ENCODE results near the gene RAD9A.
A peak's percentile ranks its signal among the peaks of the same experiment; 100 is the strongest.

The RAD9A gene

DNA sequence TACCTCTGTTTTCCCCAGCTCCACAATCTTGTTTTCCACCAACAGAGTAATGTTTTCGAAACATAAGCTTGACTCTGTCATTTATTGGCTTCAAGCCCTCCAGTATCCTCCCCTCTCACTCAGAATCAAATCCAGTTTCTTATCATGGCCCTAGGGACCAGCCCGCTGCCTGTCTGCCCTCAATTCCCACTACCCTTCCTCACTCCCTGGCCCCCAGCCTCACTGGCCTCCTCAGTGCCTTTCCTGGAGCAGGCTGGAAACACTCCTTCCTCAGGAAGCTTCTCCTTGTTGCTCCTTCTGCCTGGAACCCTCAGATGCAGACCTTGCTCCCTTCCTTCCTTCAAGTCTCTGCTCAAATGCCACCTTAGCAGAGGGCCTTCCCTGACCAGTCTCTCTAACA lies 42.3 kb upstream of the RAD9A start:
- H3K4me3 ChIP-seq (ENCODE audit: low read depth, low read length), result no peak overlapping the region
- TF ChIP-seq, protein P1, sequence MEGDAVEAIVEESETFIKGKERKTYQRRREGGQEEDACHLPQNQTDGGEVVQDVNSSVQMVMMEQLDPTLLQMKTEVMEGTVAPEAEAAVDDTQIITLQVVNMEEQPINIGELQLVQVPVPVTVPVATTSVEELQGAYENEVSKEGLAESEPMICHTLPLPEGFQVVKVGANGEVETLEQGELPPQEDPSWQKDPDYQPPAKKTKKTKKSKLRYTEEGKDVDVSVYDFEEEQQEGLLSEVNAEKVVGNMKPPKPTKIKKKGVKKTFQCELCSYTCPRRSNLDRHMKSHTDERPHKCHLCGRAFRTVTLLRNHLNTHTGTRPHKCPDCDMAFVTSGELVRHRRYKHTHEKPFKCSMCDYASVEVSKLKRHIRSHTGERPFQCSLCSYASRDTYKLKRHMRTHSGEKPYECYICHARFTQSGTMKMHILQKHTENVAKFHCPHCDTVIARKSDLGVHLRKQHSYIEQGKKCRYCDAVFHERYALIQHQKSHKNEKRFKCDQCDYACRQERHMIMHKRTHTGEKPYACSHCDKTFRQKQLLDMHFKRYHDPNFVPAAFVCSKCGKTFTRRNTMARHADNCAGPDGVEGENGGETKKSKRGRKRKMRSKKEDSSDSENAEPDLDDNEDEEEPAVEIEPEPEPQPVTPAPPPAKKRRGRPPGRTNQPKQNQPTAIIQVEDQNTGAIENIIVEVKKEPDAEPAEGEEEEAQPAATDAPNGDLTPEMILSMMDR (IDR thresholded peaks at IDR 0.05; ENCODE audit: control insufficient read depth, extremely low read depth, insufficient read depth), result no peak
- DNase-seq (ENCODE audit: low read depth), result no peak

- no peak for DNase-seq (ENCODE audit: low read depth)
- TF ChIP-seq, protein P1 (IDR thresholded peaks at IDR 0.05; ENCODE audit: control insufficient read depth, extremely low read depth, insufficient read depth), result no peak
- no peak overlapping the region for H3K4me3 ChIP-seq (ENCODE audit: low read depth, low read length)
Observed at GRCh38 chr11:67349928-67350465, 41.8 kb upstream of the RAD9A start.

GRCh38 chr11:67351275-67352005 lies 40.3 kb upstream of the RAD9A start:
- TF ChIP-seq, protein P1 (IDR thresholded peaks at IDR 0.05; ENCODE audit: control insufficient read depth, extremely low read depth, insufficient read depth), result peak; percentile 88
- peak; percentile 67 for DNase-seq (ENCODE audit: low read depth)
- no peak overlapping the region for H3K4me3 ChIP-seq (ENCODE audit: low read depth, low read length)

GRCh38 chr11:67352546-67353316 lies 39.1 kb upstream of the RAD9A start:
- TF ChIP-seq, protein P1 (IDR thresholded peaks at IDR 0.05; ENCODE audit: control insufficient read depth, extremely low read depth, insufficient read depth), result no peak
- peak overlapping the region; percentile 84 for H3K4me3 ChIP-seq (ENCODE audit: low read depth, low read length)
- DNase-seq (ENCODE audit: low read depth), result peak; percentile 22

DNA sequence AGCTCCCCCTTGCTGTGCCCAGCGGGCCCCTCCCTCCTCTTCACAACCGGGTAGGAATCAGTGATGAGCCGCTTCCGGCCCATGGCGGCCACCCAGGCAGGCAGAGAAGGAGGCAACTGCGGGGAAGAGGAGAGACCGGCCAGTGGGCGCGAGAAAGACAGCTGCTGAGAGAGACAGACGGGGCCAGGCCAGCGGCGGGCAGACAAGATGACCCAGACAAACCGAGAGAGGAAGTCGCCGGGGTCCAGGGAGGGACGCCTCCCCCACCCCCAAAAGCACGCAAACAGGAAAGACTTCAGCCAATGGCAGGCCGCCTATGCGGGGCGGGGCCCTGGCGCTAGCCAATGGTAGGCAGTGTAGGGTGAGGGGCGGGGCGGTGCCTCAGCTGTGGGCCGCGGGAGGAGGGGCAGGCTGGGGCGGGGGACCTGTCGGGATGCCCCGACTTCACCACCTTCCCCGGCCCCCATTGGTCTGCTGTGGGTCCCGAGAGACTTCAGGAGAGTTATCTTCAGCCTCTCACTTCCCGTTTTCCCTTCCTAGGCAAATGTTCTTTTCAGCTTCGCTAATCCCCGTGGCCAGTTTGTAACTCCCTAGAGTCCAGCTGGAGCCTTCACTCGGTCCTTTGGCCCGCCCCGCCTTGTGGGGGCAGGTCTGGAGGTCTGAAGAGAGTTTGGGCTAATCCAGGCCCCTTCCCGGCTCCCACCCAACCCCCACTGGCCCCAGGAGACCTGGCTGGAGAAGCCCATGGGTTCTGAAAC lies 38.3 kb upstream of the RAD9A start, which contains the start of gene POLD4:
TSS of gene POLD4 (minus strand) at position 230 of the 758 bp plus-strand sequence. CDS start at position 83, 147 bp downstream.
- peak within 1 kb of the TSS; percentile 84 for H3K4me3 ChIP-seq (ENCODE audit: low read depth, low read length)
- TF ChIP-seq, protein P1 (IDR thresholded peaks at IDR 0.05; ENCODE audit: control insufficient read depth, extremely low read depth, insufficient read depth), result no peak
- DNase-seq (ENCODE audit: low read depth), result peak; percentile 69

Measured in LNCaP clone FGC (cell line).